GM23338 (cell line): Measurements from ENCODE around the gene PORCN. TPM values are rescaled to one million over a fixed set of nuclear protein-coding genes. Genes with fewer than 3 reads are reported as not detected.

Experiments
- ATAC-seq: fragments of 200-7000 bp; cut with Tn5 transposase; 3 replicates; pipeline ENCODE4 v1.9.1; 2020
- DNase-seq: peaks from one replicate; pipeline ENCODE4 v3.0.0-alpha.2; 2015; ENCODE audit warnings: low spot score
- H2AFZ ChIP-seq: fragments of 200-600 bp; sonication (generic); 2 replicates; pipeline ENCODE4 v1.8.0; 2016; ENCODE audit warnings: antibody characterized with exemption, mild to moderate bottlenecking, moderate library complexity
- H3F3A ChIP-seq: fragments of 200-600 bp; sonication (generic); replicated peaks from 2 replicates; pipeline ENCODE4 v1.8.0; 2017; ENCODE audit warnings: antibody characterized with exemption, mixed run types, low read depth
- H3K27ac ChIP-seq: fragments of 200-600 bp; sonication (generic); 2 replicates; pipeline ENCODE4 v1.6.1; 2016; ENCODE audit warnings: low read depth
- H3K27me3 ChIP-seq: fragments of 200-600 bp; sonication (generic); 2 replicates; pipeline ENCODE4 v1.8.0; 2016; ENCODE audit warnings: mild to moderate bottlenecking, mixed run types, moderate library complexity; ENCODE audit not compliant: insufficient read depth
- H3K36me3 ChIP-seq: fragments of 200-600 bp; sonication (generic); 2 replicates; pipeline ENCODE4 v1.8.0; 2016; ENCODE audit warnings: mild to moderate bottlenecking; ENCODE audit not compliant: insufficient read depth
- H3K4me1 ChIP-seq: fragments of 200-600 bp; sonication (generic); 2 replicates; pipeline ENCODE4 v1.8.0; 2016; ENCODE audit warnings: mild to moderate bottlenecking, moderate library complexity; ENCODE audit not compliant: insufficient read depth
- H3K4me2 ChIP-seq: fragments of 200-600 bp; sonication (generic); 2 replicates; pipeline ENCODE4 v1.7.1; 2017; ENCODE audit warnings: mixed run types
- H3K4me3 ChIP-seq: fragments of 200-600 bp; sonication (generic); 2 replicates; pipeline ENCODE4 v1.6.1; 2016; ENCODE audit warnings: mixed run types
- H3K79me2 ChIP-seq: fragments of 200-600 bp; sonication (generic); replicated peaks from 2 replicates; pipeline ENCODE4 v1.8.0; 2017; ENCODE audit warnings: mild to moderate bottlenecking; ENCODE audit not compliant: insufficient read depth
- H3K9me2 ChIP-seq: fragments of 200-600 bp; sonication (generic); 2 replicates; pipeline ENCODE4 v1.8.0; 2017; ENCODE audit not compliant: insufficient read depth
- H4K20me1 ChIP-seq: fragments of 200-600 bp; sonication (generic); replicated peaks from 2 replicates; pipeline ENCODE4 v1.8.0; 2017; ENCODE audit warnings: mild to moderate bottlenecking; ENCODE audit not compliant: insufficient read depth
- H3K27ac Mint-ChIP-seq: 2 replicates; pipeline ENCODE4 v1.8.0; 2020; ENCODE audit warnings: inconsistent platforms, mild to moderate bottlenecking, moderate library complexity, mixed read lengths
- H3K27me3 Mint-ChIP-seq: 3 replicates; pipeline ENCODE4 v1.8.0; 2022; ENCODE audit warnings: low read depth, mild to moderate bottlenecking, moderate library complexity, mixed read lengths, inconsistent platforms; ENCODE audit not compliant: insufficient read depth, poor library complexity
- H3K36me3 Mint-ChIP-seq: 3 replicates; pipeline ENCODE4 v1.8.0; 2021; ENCODE audit warnings: low read depth, mild to moderate bottlenecking, inconsistent platforms, moderate library complexity, mixed read lengths
- H3K4me1 Mint-ChIP-seq: 3 replicates; pipeline ENCODE4 v1.8.0; 2020; ENCODE audit warnings: mild to moderate bottlenecking, inconsistent platforms, mixed read lengths
- H3K4me3 Mint-ChIP-seq: 3 replicates; pipeline ENCODE4 v1.8.0; 2021; ENCODE audit warnings: moderate library complexity, mild to moderate bottlenecking, inconsistent platforms, mixed read lengths
- H3K9me3 Mint-ChIP-seq: 3 replicates; pipeline ENCODE4 v1.8.0; 2020; ENCODE audit warnings: moderate library complexity, mild to moderate bottlenecking, inconsistent platforms, mixed read lengths
- ETS1 ChIP-seq: IDR thresholded peaks from 2 replicates; pipeline ENCODE4 v1.6.1; 2016; ENCODE audit warnings: antibody characterized with exemption
- NANOG ChIP-seq: IDR thresholded peaks from 2 replicates; pipeline ENCODE4 v1.6.1; 2016; ENCODE audit warnings: antibody characterized with exemption, borderline replicate concordance
- REST ChIP-seq: IDR thresholded peaks from one replicate; pipeline ENCODE4 v1.6.1; 2018; ENCODE audit warnings: antibody characterized with exemption; ENCODE audit not compliant: unreplicated experiment
- STAT1 ChIP-seq: IDR thresholded peaks from one replicate; pipeline ENCODE4 v1.6.1; 2016; ENCODE audit warnings: antibody characterized with exemption; ENCODE audit not compliant: unreplicated experiment
- ZNF331 ChIP-seq: fragments of 250-450 bp; sonication (Bioruptor Pico); IDR thresholded peaks from 2 replicates; pipeline ENCODE4 v1.5.0; 2020; ENCODE audit warnings: low read depth, mild to moderate bottlenecking, moderate library complexity
- polyA plus RNA-seq: library from polyadenylated mRNA; unstranded; fragments of >200 nt; fragmentation: Nextera tagmentation; extraction: Ambion mirVana; gene quantifications from 2 replicates; pipeline ENCODE4 v1.2.1, GENCODE V29; 2016
- total RNA-seq: library from RNA; depleted of rRNA; stranded (reverse); fragments of >200 nt; shearing (Covaris generic); gene quantifications from 2 replicates; pipeline ENCODE4 v1.2.3, GENCODE V29; 2014

The PORCN gene
- total and polyA plus RNA-seq, 2 experiments from 2014 or later, result 19.4 to 28.5 TPM

GRCh38 chrX:48470110-48470832, 38.5 kb upstream of the PORCN start, which contains the start of gene SLC38A5:
TSS of gene SLC38A5 (minus strand) at chrX:48470260. CDS start at chrX:48467924, 2,336 bp downstream.
- Histone ChIP-seq H3K4me3 (peak within 1 kb of the TSS; percentile 68), H3K27me3 (no peaks in the 10 kb centered on the region), H3K9me2 (no peaks in the 10 kb centered on the region), H3K4me2 (peak within 1 kb of the TSS; percentile 84), H3K79me2 (0 out of 2 replicates have a peak, but pooled peaks cover 12% of the 10 kb centered on the region), H3F3A (no peaks in the 10 kb centered on the region), H3K4me1 (peaks cover 4% of the 10 kb centered on the region; the same call in 1 of the 2 replicates), H3K36me3 (no peaks in the 10 kb centered on the region), H2AFZ (no peak within 1 kb of the TSS), H3K27ac (no peak within 1 kb of the TSS), H4K20me1 (no peaks in the 10 kb centered on the region)
- Mint-ChIP-seq H3K4me1 (peaks cover 48% of the 10 kb centered on the region), H3K36me3 (peaks cover 20% of the 10 kb centered on the region), H3K4me3 (peak within 1 kb of the TSS; percentile 97), H3K9me3 (no peaks in the 10 kb centered on the region; the same call in none of the 3 replicates), H3K27me3 (peaks cover 13% of the 10 kb centered on the region), H3K27ac (peak within 1 kb of the TSS; percentile 81; the same call in 1 of the 2 replicates)
- ATAC-seq (no peak), DNase-seq (no peak)
- no peak for TF ChIP-seq NANOG
- no peak for TF ChIP-seq REST
- no peak for TF ChIP-seq ETS1

- H3K36me3 Mint-ChIP-seq, result peaks cover 15% of the 10 kb centered on the region
- no peak overlapping the region for H3K4me3 ChIP-seq
- no peak overlapping the region for H2AFZ ChIP-seq
- H4K20me1 ChIP-seq, result no peaks in the 10 kb centered on the region
- H3K4me1 ChIP-seq, result peaks cover 4% of the 10 kb centered on the region; the same call in 1 of the 2 replicates
- no peak overlapping the region for H3K27ac ChIP-seq
- peaks cover 48% of the 10 kb centered on the region for H3K4me1 Mint-ChIP-seq
- no peaks in the 10 kb centered on the region for H3F3A ChIP-seq
- H3K9me2 ChIP-seq, result no peaks in the 10 kb centered on the region
- no peak for ATAC-seq
- no peaks in the 10 kb centered on the region for H3K36me3 ChIP-seq
- H3K9me3 Mint-ChIP-seq, result no peaks in the 10 kb centered on the region; the same call in none of the 3 replicates
- H3K4me2 ChIP-seq, result no peak overlapping the region
- 0 out of 2 replicates have a peak, but pooled peaks cover 12% of the 10 kb centered on the region for H3K79me2 ChIP-seq
- peaks cover 14% of the 10 kb centered on the region for H3K27me3 Mint-ChIP-seq
- no peak overlapping the region for H3K27ac Mint-ChIP-seq
- no peak for DNase-seq
- H3K27me3 ChIP-seq, result no peaks in the 10 kb centered on the region
- H3K4me3 Mint-ChIP-seq, result no peak overlapping the region
- TF ChIP-seq STAT1, result no peak
- TF ChIP-seq ZNF331 (CRISPR knock-in tag), result no peak
- no peak for TF ChIP-seq REST
- TF ChIP-seq ETS1, result no peak
Observed at GRCh38 chrX:48470833-48471118, 38.0 kb upstream of the PORCN start.
